Skin epidermis (tissue), 12 donors: ENCODE results near the gene APOLD1.
"Not testable (repeated sequence)": the region's sequence is repeated elsewhere in the genome, so short reads cannot be mapped to it uniquely, and the experiment has no call there.

Experiments used
- H3K27ac ChIP-seq, 21 experiments: fragments of 200-600 bp; sonication (generic) in 11 of 21; one replicate each; pipeline ENCODE4 v1.5.0; 2020; ENCODE audit warnings: mild to moderate bottlenecking in 3 of 21, inconsistent platforms in 2 of 21, moderate library complexity in 2 of 21
- H3K4me3 ChIP-seq, 7 experiments: fragments of 200-600 bp; sonication (generic) in 2 of 7; one replicate each; pipeline ENCODE4 v1.5.0; 2020; ENCODE audit warnings: inconsistent platforms in 2 of 7, mild to moderate bottlenecking in 2 of 7, moderate library complexity in 1 of 7

Gene APOLD1

DNA sequence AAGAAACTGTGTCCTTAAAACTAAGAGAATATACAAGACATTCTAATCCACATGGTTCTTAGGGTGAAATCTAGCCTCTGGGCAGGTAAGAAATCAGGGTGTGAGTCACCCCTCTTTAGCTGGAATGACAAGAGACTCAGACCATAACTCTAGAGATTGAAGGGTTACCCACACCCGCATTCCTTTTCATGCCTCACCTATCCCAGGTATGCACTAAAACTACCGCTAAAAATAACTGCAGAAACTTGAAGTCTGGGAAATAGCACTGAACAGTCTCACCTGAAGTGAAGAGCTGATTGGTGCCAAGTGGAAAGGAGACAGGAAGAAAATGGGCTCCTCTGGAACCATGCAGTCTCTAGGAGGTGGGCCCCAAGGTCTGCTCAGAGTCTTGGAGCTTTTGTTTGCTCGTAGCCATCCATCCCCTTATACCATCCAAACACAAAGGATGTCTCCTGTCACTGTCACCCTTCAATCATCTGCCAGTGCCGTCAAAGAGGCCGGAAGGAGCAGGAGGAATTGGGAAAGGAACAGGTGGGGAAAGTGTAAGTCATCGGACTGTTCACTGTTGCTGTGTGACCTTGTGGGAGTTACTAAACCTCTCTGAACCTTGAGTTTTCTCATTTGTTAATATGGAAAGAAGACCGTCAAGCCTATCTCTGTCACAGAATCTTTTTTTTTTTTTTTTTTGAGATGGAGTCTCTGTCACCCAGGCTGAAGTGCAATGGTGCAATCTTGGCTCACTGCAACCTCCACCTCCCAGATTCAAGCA, 50.1 kb downstream of the APOLD1 start:
- peak overlapping the region in 7 of 21 experiments; percentile 30 to 70 (median 61) for H3K27ac ChIP-seq
- no peak overlapping the region for H3K4me3 ChIP-seq

DNA sequence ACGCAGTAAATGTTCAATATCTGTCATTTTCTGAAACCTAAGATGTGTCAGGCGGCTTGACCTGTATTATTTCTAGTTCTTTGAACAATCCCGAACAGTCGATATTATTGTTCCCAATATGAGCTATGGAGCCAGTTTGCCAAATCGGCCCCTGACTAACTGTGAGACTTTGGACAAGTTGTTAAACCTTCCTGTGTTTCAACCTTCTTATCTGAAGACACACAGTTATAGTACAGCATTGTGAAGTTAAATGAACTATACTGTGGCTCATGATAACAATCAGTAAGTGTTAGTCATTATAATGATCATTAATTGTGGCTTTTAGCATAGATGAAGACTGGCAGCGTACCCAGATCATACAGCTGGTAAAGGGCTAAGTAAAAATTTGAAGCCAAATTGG, 51.1 kb downstream of the APOLD1 start:
- Histone ChIP-seq H3K4me3 (no peak overlapping the region), H3K27ac (peak overlapping the region in 5 of 21 experiments; percentile 30 to 66 (median 47))

DNA sequence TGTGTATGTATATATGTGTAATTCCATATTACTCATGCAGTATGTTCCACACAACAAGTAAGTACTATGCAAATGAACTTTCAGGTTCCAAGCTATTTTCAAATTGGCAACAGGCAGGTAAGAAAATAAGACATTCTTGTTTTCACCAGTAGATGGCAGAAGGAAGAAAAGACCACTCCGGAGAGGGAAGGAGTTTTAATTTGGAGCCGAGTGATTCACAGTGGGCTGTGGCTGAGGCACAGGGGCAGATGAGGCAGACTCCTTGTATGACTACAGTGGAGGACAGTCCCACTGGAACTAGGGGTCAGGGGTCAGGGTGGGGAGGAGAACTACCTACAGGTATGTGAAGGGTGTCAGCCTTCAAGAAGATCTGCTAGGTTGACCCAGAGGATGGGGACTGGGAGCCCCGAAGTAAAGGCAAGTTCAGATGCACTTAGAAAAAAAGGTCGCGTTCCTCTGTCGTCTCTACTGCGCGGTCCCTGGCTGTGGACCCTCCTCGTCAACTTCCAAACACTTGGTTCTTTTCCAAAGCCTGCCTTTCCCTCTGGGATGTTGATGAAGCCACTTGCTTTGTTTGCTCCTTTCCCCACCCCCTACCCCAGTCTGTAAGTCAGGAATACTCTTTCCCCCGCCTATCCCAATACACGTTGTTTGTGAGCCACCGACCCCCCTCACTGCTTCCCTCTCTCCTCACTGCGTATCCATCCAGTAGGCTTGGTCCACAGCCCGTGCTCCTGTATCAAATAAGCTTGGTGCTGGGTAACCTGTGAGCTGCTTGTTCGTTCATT, 51.8 kb downstream of the APOLD1 start:
- H3K4me3 ChIP-seq: no peak overlapping the region
- peak overlapping the region in 7 of 21 experiments; percentile 14 to 61 (median 21) for H3K27ac ChIP-seq

DNA sequence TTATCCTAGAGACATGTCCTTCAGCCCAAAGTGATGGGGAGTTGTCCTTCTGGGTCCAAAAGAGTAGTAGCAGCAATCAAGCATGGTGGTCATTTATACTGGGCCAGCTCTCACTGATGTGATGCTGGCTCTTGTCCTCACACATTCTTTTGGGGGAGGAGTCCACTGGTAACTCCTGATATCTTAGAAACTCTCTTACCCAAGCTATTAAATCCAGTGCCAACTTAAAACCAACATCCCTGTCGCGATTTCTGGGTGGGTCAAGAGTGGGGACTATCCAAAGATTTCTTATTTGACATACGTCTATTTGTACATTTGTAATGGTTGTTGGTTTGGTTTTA, 52.3 kb downstream of the APOLD1 start:
- H3K4me3 ChIP-seq: no peak overlapping the region
- peak overlapping the region in 4 of 21 experiments; percentile 14 to 38 (median 28) for H3K27ac ChIP-seq

DNA sequence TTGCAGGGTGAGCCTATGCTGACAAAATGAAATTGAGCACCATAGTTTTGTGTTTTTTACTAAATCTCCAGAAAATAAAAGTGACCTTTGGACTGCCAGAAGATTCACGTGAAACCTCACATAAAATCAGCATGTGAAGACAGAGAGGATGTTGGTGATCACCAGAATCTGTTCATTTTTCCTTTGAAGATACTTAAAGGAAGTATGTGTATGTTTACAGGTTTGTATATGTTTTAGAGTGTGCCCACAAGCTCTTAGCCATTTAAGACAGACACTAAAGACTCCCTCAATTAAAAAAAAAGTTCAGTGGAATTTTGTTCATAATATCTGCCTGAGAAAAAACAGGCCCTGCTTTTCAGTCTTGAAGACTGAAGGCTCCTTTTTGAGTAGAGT, 53.5 kb downstream of the APOLD1 start:
- H3K27ac ChIP-seq: peak overlapping the region in 1 of 21 experiments; percentile 23
- no peak overlapping the region for H3K4me3 ChIP-seq

DNA sequence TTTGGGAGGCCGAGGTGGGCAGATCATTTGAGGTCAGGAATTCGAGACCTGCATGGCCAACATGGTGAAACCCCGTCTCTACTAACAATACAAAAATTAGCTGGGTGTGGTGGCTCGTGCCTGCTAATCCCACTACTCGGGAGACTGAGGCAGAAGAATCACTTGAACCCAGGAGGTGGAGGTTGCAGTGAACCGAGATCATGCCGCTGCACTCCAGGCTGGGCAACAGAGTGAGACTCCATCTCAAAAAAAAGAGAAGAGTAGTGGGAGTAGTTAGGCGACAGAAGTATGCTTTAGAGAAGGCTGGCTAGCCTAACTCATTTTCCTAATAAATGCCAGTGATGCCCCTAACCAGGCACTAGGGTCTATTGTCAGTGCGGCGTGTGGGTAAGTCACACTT, 54.0 kb downstream of the APOLD1 start:
- not testable (repeated sequence) for H3K4me3 ChIP-seq
- H3K27ac ChIP-seq: peak overlapping the region in 1 of 21 experiments; percentile 23

DNA sequence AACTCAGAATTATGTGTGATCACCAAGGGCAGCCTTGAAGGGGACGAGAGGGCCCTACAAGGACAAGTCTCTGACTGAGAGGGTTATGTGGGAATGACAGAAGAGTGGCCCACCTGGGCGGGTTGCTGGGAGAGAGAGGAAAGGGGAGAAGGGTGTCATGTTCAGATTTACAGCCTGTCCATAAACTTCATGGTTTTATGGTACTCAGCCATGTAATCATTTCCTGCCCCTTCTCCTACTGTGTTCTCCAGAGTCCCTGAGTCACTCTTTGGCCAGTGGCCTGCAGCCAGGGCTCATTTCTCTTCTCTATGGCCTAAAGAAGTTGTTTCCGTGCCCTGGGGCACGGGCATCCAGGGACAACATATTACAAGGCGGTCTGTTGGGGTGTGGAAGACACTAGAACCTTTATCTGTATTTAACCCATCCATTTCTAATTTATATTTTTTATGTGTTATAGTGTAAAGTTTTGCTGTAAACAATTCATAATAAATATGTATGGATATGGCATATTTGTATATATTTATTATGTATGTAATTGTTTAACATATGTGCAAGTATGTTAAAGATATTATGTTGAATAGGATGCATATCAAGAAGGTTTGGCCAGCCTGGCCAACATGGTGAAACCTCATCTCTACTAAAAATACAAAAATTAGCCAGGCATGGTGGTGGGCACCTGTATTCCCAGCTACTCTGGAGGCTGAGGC, 54.6 kb downstream of the APOLD1 start:
- no peak overlapping the region for H3K27ac ChIP-seq

DNA sequence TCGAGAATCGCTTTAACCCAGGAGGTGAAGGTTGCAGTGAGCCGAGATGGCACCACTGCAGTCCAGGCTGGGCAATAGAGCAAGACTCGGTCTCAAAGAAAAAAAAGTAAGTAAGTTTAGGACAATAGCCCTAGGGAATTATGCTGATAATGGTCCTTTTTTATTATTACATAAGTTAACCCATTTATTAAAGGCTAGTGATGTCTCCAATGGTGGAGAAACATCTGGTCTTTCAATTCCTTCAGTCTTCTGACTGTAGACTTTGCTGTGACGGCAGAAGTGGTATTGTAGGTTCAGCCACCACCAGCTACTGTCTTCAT, 55.1 kb downstream of the APOLD1 start:
- Histone ChIP-seq H3K4me3 (no peak overlapping the region), H3K27ac (no peak overlapping the region)

More for the DNA sequence above, 54.6 kb downstream of the APOLD1 start:
- no peak overlapping the region for H3K4me3 ChIP-seq
